Measurements from ENCODE around the gene KCNA10. TPM values are rescaled to one million over a fixed set of nuclear protein-coding genes. Genes with fewer than 3 reads are reported as not detected.

Gene KCNA10
- polyA plus RNA-seq, 1 donor (not counting 4 experiments of a cell fraction or from before 2014, with no cell fraction given), result not detected

DNA sequence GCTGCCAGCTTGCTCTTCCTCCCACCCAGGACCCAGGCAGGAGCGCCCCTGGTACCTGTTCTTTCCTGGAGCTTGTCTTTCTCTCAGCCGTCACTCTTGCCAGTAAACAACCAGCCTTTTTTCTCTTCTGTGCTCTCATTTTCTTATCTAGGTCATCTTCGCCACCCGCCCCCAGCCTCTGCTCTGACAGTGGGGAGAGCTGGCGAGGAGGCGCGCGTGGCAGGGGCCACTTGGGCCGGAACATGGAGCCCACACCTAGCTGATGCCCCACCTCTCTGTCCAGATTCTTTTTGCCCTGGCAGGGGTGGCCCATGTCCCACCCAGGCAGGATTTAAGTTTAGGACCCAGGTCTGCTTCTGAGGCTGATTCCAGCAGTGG lies 35.7 kb downstream of the KCNA10 start:
- H3K4me3 ChIP-seq (ENCODE audit: control insufficient read depth in 2 of 3, extremely low read depth in 1 of 3, insufficient read depth in 2 of 3, low read depth in 1 of 3, low read length in 3 of 3), result no peak overlapping the region
- FAIRE-seq, result no peak
- H3K27me3 ChIP-seq (ENCODE audit: control insufficient read depth, extremely low read depth, insufficient read depth, low read length), result peaks cover 5% of the 10 kb centered on the region
- H3K27ac ChIP-seq (ENCODE audit: control insufficient read depth, insufficient read depth, low read length), result no peak overlapping the region
- H3K4me1 ChIP-seq (ENCODE audit: control insufficient read depth, extremely low read depth, insufficient read depth, low read length), result peaks cover 17% of the 10 kb centered on the region
- no peaks in the 10 kb centered on the region for H3K9me3 ChIP-seq (ENCODE audit: control insufficient read depth, low read depth, low read length)
- H3K4me2 ChIP-seq (ENCODE audit: control insufficient read depth, extremely low read depth, insufficient read depth, low read depth, low read length), result no peak overlapping the region
- TF ChIP-seq EZH2 (IDR thresholded peaks at IDR 0.05; ENCODE audit: low read length), result no peak
- TF ChIP-seq, protein P1, sequence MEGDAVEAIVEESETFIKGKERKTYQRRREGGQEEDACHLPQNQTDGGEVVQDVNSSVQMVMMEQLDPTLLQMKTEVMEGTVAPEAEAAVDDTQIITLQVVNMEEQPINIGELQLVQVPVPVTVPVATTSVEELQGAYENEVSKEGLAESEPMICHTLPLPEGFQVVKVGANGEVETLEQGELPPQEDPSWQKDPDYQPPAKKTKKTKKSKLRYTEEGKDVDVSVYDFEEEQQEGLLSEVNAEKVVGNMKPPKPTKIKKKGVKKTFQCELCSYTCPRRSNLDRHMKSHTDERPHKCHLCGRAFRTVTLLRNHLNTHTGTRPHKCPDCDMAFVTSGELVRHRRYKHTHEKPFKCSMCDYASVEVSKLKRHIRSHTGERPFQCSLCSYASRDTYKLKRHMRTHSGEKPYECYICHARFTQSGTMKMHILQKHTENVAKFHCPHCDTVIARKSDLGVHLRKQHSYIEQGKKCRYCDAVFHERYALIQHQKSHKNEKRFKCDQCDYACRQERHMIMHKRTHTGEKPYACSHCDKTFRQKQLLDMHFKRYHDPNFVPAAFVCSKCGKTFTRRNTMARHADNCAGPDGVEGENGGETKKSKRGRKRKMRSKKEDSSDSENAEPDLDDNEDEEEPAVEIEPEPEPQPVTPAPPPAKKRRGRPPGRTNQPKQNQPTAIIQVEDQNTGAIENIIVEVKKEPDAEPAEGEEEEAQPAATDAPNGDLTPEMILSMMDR (optimal IDR thresholded peaks at IDR 0.05 in 1 of 3, IDR thresholded peaks at IDR 0.05 in 1 of 3, conservative IDR thresholded peaks at IDR 0.05 in 1 of 3; ENCODE audit: extremely low read depth in 1 of 3, insufficient read depth in 2 of 3, low read length in 3 of 3), result no peak
- no peaks in the 10 kb centered on the region for H3K9me1 ChIP-seq (ENCODE audit: control insufficient read depth, extremely low read depth, insufficient read depth, low read length)
- no peak overlapping the region for H2AFZ ChIP-seq (ENCODE audit: control insufficient read depth, low read length)
- no peaks in the 10 kb centered on the region for H4K20me1 ChIP-seq (ENCODE audit: control insufficient read depth, extremely low read depth, insufficient read depth, low read length)
- dilution Hi-C loops (cut with MboI; ENCODE audit: extremely low pct_ligation_motif_present, low sequenced_read_pairs), result no loop called here
- H3K9ac ChIP-seq (ENCODE audit: control insufficient read depth, extremely low read depth, insufficient read depth, low read length), result no peak overlapping the region
- no peak for DNase-seq (ENCODE audit: low read depth, low spot score)
- no peaks in the 10 kb centered on the region for H3K79me2 ChIP-seq (ENCODE audit: control insufficient read depth, insufficient read depth, low read length)
- H3K36me3 ChIP-seq (ENCODE audit: control insufficient read depth in 2 of 2, extremely low read depth in 1 of 2, insufficient read depth in 2 of 2, low read length in 2 of 2), result no peaks in the 10 kb centered on the region

DNA sequence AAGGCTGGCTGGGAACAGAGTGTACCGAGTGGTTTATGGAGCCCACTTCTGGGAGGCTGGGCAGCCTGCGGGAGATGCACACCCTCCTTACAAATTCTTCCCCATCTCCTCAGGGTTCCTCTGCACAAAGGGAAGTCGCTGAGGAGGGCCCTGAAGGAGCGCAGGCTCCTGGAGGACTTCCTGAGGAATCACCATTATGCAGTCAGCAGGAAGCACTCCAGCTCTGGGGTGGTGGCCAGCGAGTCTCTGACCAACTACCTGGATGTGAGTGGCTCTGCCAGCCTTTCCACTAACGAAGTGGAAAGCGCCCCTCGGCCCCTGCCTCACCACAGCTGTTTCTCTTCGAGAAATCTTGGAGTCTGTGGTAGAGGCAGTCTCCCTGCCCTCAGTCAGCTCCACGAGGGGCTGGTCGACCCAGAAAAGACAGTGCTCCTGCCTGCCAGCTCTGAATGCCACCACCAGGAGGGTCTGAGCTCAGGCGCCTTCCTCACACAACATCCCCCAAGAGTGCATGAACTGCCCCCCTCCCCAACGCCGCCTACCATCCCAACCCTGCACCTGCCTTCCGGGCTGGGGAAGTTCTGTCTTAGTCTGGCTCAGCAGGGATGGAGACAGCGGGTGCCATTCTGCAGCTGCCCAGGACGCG lies 36.2 kb downstream of the KCNA10 start:
- TF ChIP-seq, protein P1 (optimal IDR thresholded peaks at IDR 0.05 in 1 of 3, IDR thresholded peaks at IDR 0.05 in 1 of 3, conservative IDR thresholded peaks at IDR 0.05 in 1 of 3; ENCODE audit: extremely low read depth in 1 of 3, insufficient read depth in 2 of 3, low read length in 3 of 3), result no peak
- no peak for TF ChIP-seq EZH2 (IDR thresholded peaks at IDR 0.05; ENCODE audit: low read length)
- peaks cover 20% of the 10 kb centered on the region for H3K4me1 ChIP-seq (ENCODE audit: control insufficient read depth, extremely low read depth, insufficient read depth, low read length)
- no peak overlapping the region for H2AFZ ChIP-seq (ENCODE audit: control insufficient read depth, low read length)
- DNase-seq (ENCODE audit: low read depth, low spot score) (no peak), FAIRE-seq (no peak)
- H3K79me2 ChIP-seq (ENCODE audit: control insufficient read depth, insufficient read depth, low read length), result no peaks in the 10 kb centered on the region
- H4K20me1 ChIP-seq (ENCODE audit: control insufficient read depth, extremely low read depth, insufficient read depth, low read length), result no peaks in the 10 kb centered on the region
- H3K4me3 ChIP-seq (ENCODE audit: control insufficient read depth in 2 of 3, extremely low read depth in 1 of 3, insufficient read depth in 2 of 3, low read depth in 1 of 3, low read length in 3 of 3), result no peak overlapping the region
- peaks cover 5% of the 10 kb centered on the region for H3K27me3 ChIP-seq (ENCODE audit: control insufficient read depth, extremely low read depth, insufficient read depth, low read length)
- H3K9me1 ChIP-seq (ENCODE audit: control insufficient read depth, extremely low read depth, insufficient read depth, low read length), result no peaks in the 10 kb centered on the region
- dilution Hi-C loops (cut with MboI; ENCODE audit: extremely low pct_ligation_motif_present, low sequenced_read_pairs), result no loop called here
- H3K36me3 ChIP-seq (ENCODE audit: control insufficient read depth in 2 of 2, extremely low read depth in 1 of 2, insufficient read depth in 2 of 2, low read length in 2 of 2), result no peaks in the 10 kb centered on the region
- no peak overlapping the region for H3K9ac ChIP-seq (ENCODE audit: control insufficient read depth, extremely low read depth, insufficient read depth, low read length)
- H3K4me2 ChIP-seq (ENCODE audit: control insufficient read depth, extremely low read depth, insufficient read depth, low read depth, low read length), result no peak overlapping the region
- H3K27ac ChIP-seq (ENCODE audit: control insufficient read depth, insufficient read depth, low read length), result no peak overlapping the region
- no peaks in the 10 kb centered on the region for H3K9me3 ChIP-seq (ENCODE audit: control insufficient read depth, low read depth, low read length)

Measured in keratinocyte (primary cell).